Measurements from ENCODE around the gene NT5C1B.

The NT5C1B gene

GRCh38 chr2:18558458-18558857 is 30.9 kb downstream of the NT5C1B start:
- peaks cover 12% of the 10 kb centered on the region for H3K4me1 ChIP-seq (ENCODE audit: control insufficient read depth, insufficient read depth, low read length)
- no peaks in the 10 kb centered on the region for H3K9me3 ChIP-seq (ENCODE audit: control insufficient read depth, low read length)
- H3K27ac ChIP-seq (ENCODE audit: insufficient read depth, low read depth, low read length, poor library complexity, severe bottlenecking) = no peak overlapping the region
- H3K4me3 ChIP-seq (ENCODE audit: insufficient read depth, low read depth, low read length) = no peak overlapping the region
- H3K36me3 ChIP-seq (ENCODE audit: control insufficient read depth, insufficient read depth, low read length) = peaks cover 11% of the 10 kb centered on the region
- WGBS, 2 experiments = 97 to 100% methylated on average over 1 of the region's 1 CpG
- H3K27me3 ChIP-seq (ENCODE audit: control insufficient read depth, insufficient read depth, low read length, poor library complexity, severe bottlenecking) = no peaks in the 10 kb centered on the region

DNA sequence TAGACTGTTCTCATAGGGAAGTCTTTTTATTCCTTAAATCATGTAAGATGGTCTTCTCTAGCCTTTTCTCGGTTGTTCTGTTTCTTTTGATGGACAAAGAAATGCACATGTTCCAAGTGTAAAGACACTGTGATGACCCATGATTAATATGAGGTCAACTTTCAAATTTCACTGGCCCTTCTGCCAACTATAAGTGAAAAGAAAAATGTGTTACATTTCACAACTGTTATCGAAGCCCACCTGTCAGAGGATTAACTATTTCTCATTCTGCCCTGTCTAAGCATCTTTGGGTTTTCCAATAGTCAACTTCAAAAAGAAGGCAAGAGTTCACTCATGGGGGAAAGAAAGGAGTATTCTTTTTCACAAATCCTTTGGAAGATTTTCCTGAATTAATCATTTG is 32.2 kb downstream of the NT5C1B start:
- no peak overlapping the region for H3K4me3 ChIP-seq (ENCODE audit: insufficient read depth, low read depth, low read length)
- no peak overlapping the region for H3K27ac ChIP-seq (ENCODE audit: insufficient read depth, low read depth, low read length, poor library complexity, severe bottlenecking)
- WGBS, 2 experiments = 98 to 100% methylated on average over 1 to 2 of the region's 2 CpGs
- H3K4me1 ChIP-seq (ENCODE audit: control insufficient read depth, insufficient read depth, low read length) = peaks cover 12% of the 10 kb centered on the region
- no peaks in the 10 kb centered on the region for H3K9me3 ChIP-seq (ENCODE audit: control insufficient read depth, low read length)
- peaks cover 11% of the 10 kb centered on the region for H3K36me3 ChIP-seq (ENCODE audit: control insufficient read depth, insufficient read depth, low read length)
- H3K27me3 ChIP-seq (ENCODE audit: control insufficient read depth, insufficient read depth, low read length, poor library complexity, severe bottlenecking) = no peaks in the 10 kb centered on the region

DNA sequence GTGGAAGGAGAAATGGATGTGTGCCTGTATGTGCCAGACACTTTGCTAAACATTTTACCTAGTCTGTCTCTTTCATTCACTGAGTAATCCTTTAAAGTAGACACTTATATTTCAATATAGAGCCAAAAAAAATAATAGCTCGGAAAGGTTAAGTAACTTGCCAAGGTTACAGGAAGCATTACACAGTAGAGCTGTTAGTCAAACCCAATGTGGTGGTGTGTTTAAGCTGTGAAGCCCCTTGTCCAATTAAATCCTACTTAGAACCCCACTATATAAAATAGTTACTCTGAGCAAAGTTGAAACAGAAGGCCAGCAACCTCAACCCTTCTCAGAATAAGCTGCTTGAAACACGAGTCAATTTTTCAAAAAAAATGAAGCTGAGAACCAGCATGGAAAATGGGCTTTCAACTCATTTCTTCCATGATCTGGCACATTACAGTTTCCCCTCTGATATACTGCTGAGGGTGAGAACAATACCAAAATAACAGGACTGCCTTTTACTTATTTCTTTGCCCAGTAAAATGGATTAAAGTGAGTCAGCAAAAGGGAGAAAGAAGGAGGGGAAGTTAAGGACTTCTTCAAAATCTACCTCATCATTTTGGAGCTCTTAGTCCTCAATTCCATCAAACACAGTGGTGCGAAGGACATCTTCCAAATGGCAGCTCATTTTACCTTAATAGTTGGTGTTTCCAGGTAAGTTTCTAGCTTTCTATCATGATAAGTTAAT is 36.9 kb downstream of the NT5C1B start:
- 92 to 98% methylated on average over 2 to 3 of the region's 3 CpGs for WGBS, 2 experiments
- no peaks in the 10 kb centered on the region for H3K27me3 ChIP-seq (ENCODE audit: control insufficient read depth, insufficient read depth, low read length, poor library complexity, severe bottlenecking)

GRCh38 chr2:18551623-18552022 is 37.7 kb downstream of the NT5C1B start:
- Histone ChIP-seq H3K4me3 (ENCODE audit: insufficient read depth, low read depth, low read length) (no peak overlapping the region), H3K36me3 (ENCODE audit: control insufficient read depth, insufficient read depth, low read length) (peaks cover 11% of the 10 kb centered on the region), H3K27me3 (ENCODE audit: control insufficient read depth, insufficient read depth, low read length, poor library complexity, severe bottlenecking) (no peaks in the 10 kb centered on the region), H3K4me1 (ENCODE audit: control insufficient read depth, insufficient read depth, low read length) (no peaks in the 10 kb centered on the region), H3K9me3 (ENCODE audit: control insufficient read depth, low read length) (no peaks in the 10 kb centered on the region), H3K27ac (ENCODE audit: insufficient read depth, low read depth, low read length, poor library complexity, severe bottlenecking) (no peak overlapping the region)
- WGBS, 2 experiments = 94% methylated on average over 2 of the region's 2 CpGs

More for the DNA sequence above, 36.9 kb downstream of the NT5C1B start:
- Histone ChIP-seq H3K4me3 (ENCODE audit: insufficient read depth, low read depth, low read length) (no peak overlapping the region), H3K9me3 (ENCODE audit: control insufficient read depth, low read length) (no peaks in the 10 kb centered on the region), H3K36me3 (ENCODE audit: control insufficient read depth, insufficient read depth, low read length) (peaks cover 11% of the 10 kb centered on the region), H3K27ac (ENCODE audit: insufficient read depth, low read depth, low read length, poor library complexity, severe bottlenecking) (no peak overlapping the region), H3K4me1 (ENCODE audit: control insufficient read depth, insufficient read depth, low read length) (no peaks in the 10 kb centered on the region)

DNA sequence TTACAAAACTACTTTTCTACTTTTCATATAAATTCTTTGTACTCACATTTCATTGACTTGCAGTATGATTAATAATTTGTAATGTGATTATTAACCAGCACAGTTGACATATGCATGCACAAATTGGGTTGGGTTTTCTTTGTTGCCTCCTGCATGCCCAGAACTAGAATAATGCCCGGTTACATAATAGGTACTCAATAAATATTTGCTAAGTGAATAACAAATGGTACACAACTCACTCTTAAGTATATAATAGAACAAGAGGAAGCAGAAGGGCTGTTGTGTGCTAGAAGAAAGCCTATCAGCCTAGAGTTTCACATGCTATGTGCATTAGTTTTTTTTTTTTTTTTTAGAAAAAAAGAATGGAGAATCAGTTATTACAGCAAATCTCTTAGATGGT is 38.2 kb downstream of the NT5C1B start:
- 100% methylated on average over 1 of the region's 1 CpG; no CpG with 5 or more reads in 1 of the 2 experiments for WGBS, 2 experiments
- Histone ChIP-seq H3K9me3 (ENCODE audit: control insufficient read depth, low read length) (no peaks in the 10 kb centered on the region), H3K36me3 (ENCODE audit: control insufficient read depth, insufficient read depth, low read length) (peaks cover 11% of the 10 kb centered on the region), H3K27me3 (ENCODE audit: control insufficient read depth, insufficient read depth, low read length, poor library complexity, severe bottlenecking) (no peaks in the 10 kb centered on the region), H3K4me1 (ENCODE audit: control insufficient read depth, insufficient read depth, low read length) (no peaks in the 10 kb centered on the region), H3K4me3 (ENCODE audit: insufficient read depth, low read depth, low read length) (no peak overlapping the region), H3K27ac (ENCODE audit: insufficient read depth, low read depth, low read length, poor library complexity, severe bottlenecking) (no peak overlapping the region)

- no peaks in the 10 kb centered on the region for H3K4me1 ChIP-seq (ENCODE audit: control insufficient read depth, insufficient read depth, low read length)
- peaks cover 10% of the 10 kb centered on the region for H3K36me3 ChIP-seq (ENCODE audit: control insufficient read depth, insufficient read depth, low read length)
- H3K9me3 ChIP-seq (ENCODE audit: control insufficient read depth, low read length) = no peaks in the 10 kb centered on the region
- no peak overlapping the region for H3K27ac ChIP-seq (ENCODE audit: insufficient read depth, low read depth, low read length, poor library complexity, severe bottlenecking)
- WGBS, 2 experiments = no CpG with 5 or more reads among the region's 2 CpGs
- no peak overlapping the region for H3K4me3 ChIP-seq (ENCODE audit: insufficient read depth, low read depth, low read length)
- no peaks in the 10 kb centered on the region for H3K27me3 ChIP-seq (ENCODE audit: control insufficient read depth, insufficient read depth, low read length, poor library complexity, severe bottlenecking)
These were observed 38.9 kb downstream of the NT5C1B start for GRCh38 chr2:18550433-18550832.

GRCh38 chr2:18549083-18549482 is 40.3 kb downstream of the NT5C1B start:
- no peaks in the 10 kb centered on the region for H3K4me1 ChIP-seq (ENCODE audit: control insufficient read depth, insufficient read depth, low read length)
- WGBS, 2 experiments = 78 to 90% methylated on average over 2 of the region's 2 CpGs
- H3K4me3 ChIP-seq (ENCODE audit: insufficient read depth, low read depth, low read length) = no peak overlapping the region
- H3K36me3 ChIP-seq (ENCODE audit: control insufficient read depth, insufficient read depth, low read length) = no peaks in the 10 kb centered on the region
- H3K27me3 ChIP-seq (ENCODE audit: control insufficient read depth, insufficient read depth, low read length, poor library complexity, severe bottlenecking) = no peaks in the 10 kb centered on the region
- H3K9me3 ChIP-seq (ENCODE audit: control insufficient read depth, low read length) = no peaks in the 10 kb centered on the region
- no peak overlapping the region for H3K27ac ChIP-seq (ENCODE audit: insufficient read depth, low read depth, low read length, poor library complexity, severe bottlenecking)

DNA sequence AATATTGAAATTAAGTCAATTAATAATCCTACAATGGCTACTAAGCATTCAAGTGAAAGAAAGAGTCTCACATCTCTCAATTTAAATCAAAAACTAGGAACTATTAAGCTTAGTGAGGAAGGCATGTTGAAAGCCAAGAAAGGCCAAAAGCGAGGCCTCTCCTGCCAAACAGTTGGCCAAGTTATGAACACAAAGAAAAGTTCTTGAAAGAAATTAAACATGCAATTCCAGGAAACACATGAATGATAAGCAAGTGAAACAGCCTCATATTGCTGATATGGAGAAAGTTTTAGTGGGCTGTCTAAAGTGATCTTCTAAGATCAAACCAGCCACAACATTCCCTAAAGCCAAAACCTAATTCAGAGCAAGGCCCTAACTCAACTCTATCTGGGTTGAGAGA is 40.7 kb downstream of the NT5C1B start:
- no peaks in the 10 kb centered on the region for H3K36me3 ChIP-seq (ENCODE audit: control insufficient read depth, insufficient read depth, low read length)
- no peaks in the 10 kb centered on the region for H3K27me3 ChIP-seq (ENCODE audit: control insufficient read depth, insufficient read depth, low read length, poor library complexity, severe bottlenecking)
- 95 to 100% methylated on average over 1 of the region's 1 CpG for WGBS, 2 experiments
- no peaks in the 10 kb centered on the region for H3K4me1 ChIP-seq (ENCODE audit: control insufficient read depth, insufficient read depth, low read length)
- no peak overlapping the region for H3K4me3 ChIP-seq (ENCODE audit: insufficient read depth, low read depth, low read length)
- no peak overlapping the region for H3K27ac ChIP-seq (ENCODE audit: insufficient read depth, low read depth, low read length, poor library complexity, severe bottlenecking)
- H3K9me3 ChIP-seq (ENCODE audit: control insufficient read depth, low read length) = no peaks in the 10 kb centered on the region

- H3K27ac ChIP-seq (ENCODE audit: insufficient read depth, low read depth, low read length, poor library complexity, severe bottlenecking) = no peak overlapping the region
- H3K27me3 ChIP-seq (ENCODE audit: control insufficient read depth, insufficient read depth, low read length, poor library complexity, severe bottlenecking) = no peaks in the 10 kb centered on the region
- no peaks in the 10 kb centered on the region for H3K4me1 ChIP-seq (ENCODE audit: control insufficient read depth, insufficient read depth, low read length)
- H3K4me3 ChIP-seq (ENCODE audit: insufficient read depth, low read depth, low read length) = no peak overlapping the region
- H3K36me3 ChIP-seq (ENCODE audit: control insufficient read depth, insufficient read depth, low read length) = no peaks in the 10 kb centered on the region
- WGBS, 2 experiments = 45 to 50% methylated on average over 2 of the region's 2 CpGs
- no peaks in the 10 kb centered on the region for H3K9me3 ChIP-seq (ENCODE audit: control insufficient read depth, low read length)
These were observed 42.8 kb downstream of the NT5C1B start for GRCh38 chr2:18546567-18546966.

GRCh38 chr2:18545384-18545783 is 44.0 kb downstream of the NT5C1B start:
- Histone ChIP-seq H3K9me3 (ENCODE audit: control insufficient read depth, low read length) (no peaks in the 10 kb centered on the region), H3K36me3 (ENCODE audit: control insufficient read depth, insufficient read depth, low read length) (no peaks in the 10 kb centered on the region), H3K27ac (ENCODE audit: insufficient read depth, low read depth, low read length, poor library complexity, severe bottlenecking) (no peak overlapping the region), H3K4me3 (ENCODE audit: insufficient read depth, low read depth, low read length) (no peak overlapping the region), H3K4me1 (ENCODE audit: control insufficient read depth, insufficient read depth, low read length) (no peaks in the 10 kb centered on the region), H3K27me3 (ENCODE audit: control insufficient read depth, insufficient read depth, low read length, poor library complexity, severe bottlenecking) (no peaks in the 10 kb centered on the region)
- 94 to 97% methylated on average over 3 to 4 of the region's 4 CpGs for WGBS, 2 experiments

Measured in ectodermal cell (in vitro differentiated cells).